NT2/D1 (cell line): Measurements from ENCODE around the gene GPR152.

Source experiments
- SUZ12 ChIP-seq: IDR thresholded peaks from 2 replicates; pipeline ENCODE4 v1.6.1; 2011; ENCODE audit not compliant: insufficient read length, insufficient read depth; ENCODE audit errors: extremely low read depth
- ZNF274 ChIP-seq: IDR thresholded peaks from 2 replicates; pipeline ENCODE4 v1.6.1; 2011; ENCODE audit warnings: mild to moderate bottlenecking, low read depth, low read length

- no peak for TF ChIP-seq ZNF274
- no peak for TF ChIP-seq SUZ12
Measured at GRCh38 chr11:67468759-67469507, 16.4 kb upstream of the GPR152 start, which contains the start of gene TMEM134.
